PFSK-1 (cell line): ENCODE data around the gene STIM2.

Source experiments
- FOXP2 ChIP-seq: optimal IDR thresholded peaks from 2 replicates; pipeline ENCODE3; 2011; ENCODE audit warnings: borderline replicate concordance, control low read depth, inconsistent platforms; ENCODE audit not compliant: insufficient read depth; ENCODE audit errors: extremely low read length, extremely low read depth
- POLR2AphosphoS5 ChIP-seq: IDR thresholded peaks from 2 replicates; pipeline ENCODE4 v1.6.1; 2012; ENCODE audit warnings: low read depth, mild to moderate bottlenecking, control low read depth, low read length, moderate library complexity
- SIN3A ChIP-seq: IDR thresholded peaks from 2 replicates; pipeline ENCODE4 v1.6.1; 2012; ENCODE audit warnings: mild to moderate bottlenecking, low read length, moderate library complexity, borderline replicate concordance; ENCODE audit not compliant: insufficient read depth
- TAF1 ChIP-seq: IDR thresholded peaks from 2 replicates; pipeline ENCODE4 v1.6.1; 2012; ENCODE audit warnings: low read length, control low read depth, borderline replicate concordance; ENCODE audit not compliant: insufficient read depth
- TF ChIP-seq, protein P1 (sequence below), 2 experiments: IDR thresholded peaks; 2 replicates each; pipeline versions ENCODE4 v1.6.1 to v1.8.0; 2011 to 2012; ENCODE audit warnings: low read depth in 2 of 2, low read length in 2 of 2, control low read depth in 1 of 2, inconsistent platforms in 1 of 2, mild to moderate bottlenecking in 1 of 2, moderate library complexity in 1 of 2; ENCODE audit not compliant: insufficient read depth in 1 of 2

The STIM2 gene

DNA sequence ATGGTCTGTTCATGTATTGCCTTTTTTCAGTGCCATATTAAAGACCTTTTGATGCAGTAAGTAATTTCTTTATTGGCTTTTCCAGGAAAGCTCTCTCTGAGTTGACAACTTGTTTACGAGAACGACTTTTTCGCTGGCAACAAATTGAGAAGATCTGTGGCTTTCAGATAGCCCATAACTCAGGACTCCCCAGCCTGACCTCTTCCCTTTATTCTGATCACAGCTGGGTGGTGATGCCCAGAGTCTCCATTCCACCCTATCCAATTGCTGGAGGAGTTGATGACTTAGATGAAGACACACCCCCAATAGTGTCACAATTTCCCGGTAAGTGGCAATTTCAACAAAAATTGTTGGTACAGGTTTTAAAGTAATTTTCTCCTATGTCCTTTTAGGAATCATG is 148.0 kb downstream of the STIM2 start:
- TF ChIP-seq POLR2AphosphoS5 (no peak), TAF1 (no peak), SIN3A (no peak), FOXP2 (no peak)
- TF ChIP-seq, protein P1, sequence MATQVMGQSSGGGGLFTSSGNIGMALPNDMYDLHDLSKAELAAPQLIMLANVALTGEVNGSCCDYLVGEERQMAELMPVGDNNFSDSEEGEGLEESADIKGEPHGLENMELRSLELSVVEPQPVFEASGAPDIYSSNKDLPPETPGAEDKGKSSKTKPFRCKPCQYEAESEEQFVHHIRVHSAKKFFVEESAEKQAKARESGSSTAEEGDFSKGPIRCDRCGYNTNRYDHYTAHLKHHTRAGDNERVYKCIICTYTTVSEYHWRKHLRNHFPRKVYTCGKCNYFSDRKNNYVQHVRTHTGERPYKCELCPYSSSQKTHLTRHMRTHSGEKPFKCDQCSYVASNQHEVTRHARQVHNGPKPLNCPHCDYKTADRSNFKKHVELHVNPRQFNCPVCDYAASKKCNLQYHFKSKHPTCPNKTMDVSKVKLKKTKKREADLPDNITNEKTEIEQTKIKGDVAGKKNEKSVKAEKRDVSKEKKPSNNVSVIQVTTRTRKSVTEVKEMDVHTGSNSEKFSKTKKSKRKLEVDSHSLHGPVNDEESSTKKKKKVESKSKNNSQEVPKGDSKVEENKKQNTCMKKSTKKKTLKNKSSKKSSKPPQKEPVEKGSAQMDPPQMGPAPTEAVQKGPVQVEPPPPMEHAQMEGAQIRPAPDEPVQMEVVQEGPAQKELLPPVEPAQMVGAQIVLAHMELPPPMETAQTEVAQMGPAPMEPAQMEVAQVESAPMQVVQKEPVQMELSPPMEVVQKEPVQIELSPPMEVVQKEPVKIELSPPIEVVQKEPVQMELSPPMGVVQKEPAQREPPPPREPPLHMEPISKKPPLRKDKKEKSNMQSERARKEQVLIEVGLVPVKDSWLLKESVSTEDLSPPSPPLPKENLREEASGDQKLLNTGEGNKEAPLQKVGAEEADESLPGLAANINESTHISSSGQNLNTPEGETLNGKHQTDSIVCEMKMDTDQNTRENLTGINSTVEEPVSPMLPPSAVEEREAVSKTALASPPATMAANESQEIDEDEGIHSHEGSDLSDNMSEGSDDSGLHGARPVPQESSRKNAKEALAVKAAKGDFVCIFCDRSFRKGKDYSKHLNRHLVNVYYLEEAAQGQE (IDR thresholded peaks at IDR 0.05; ENCODE audit: insufficient read depth in 1 of 2, low read depth in 2 of 2, low read length in 2 of 2) = no peak

DNA sequence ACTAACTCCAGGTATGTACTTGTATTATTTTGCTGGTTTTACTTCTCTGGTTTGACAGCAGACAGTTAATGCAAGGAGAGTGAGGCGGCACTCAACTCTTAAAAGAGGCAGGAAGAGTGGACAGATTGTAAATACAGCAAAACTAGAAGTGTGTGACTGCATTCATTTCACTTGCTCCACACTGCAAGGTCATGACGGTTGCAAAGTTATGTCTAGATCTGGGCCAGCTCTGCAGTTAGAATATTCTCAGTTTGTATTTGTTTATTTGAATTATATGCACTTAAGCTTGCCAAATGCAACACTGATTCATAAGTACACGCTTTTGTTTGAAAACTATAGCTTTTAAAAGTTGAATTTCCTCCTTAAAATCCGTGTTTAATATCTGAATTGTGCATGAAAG is 148.9 kb downstream of the STIM2 start:
- TF ChIP-seq, protein P1 (IDR thresholded peaks at IDR 0.05; ENCODE audit: insufficient read depth in 1 of 2, low read depth in 2 of 2, low read length in 2 of 2) = no peak
- TF ChIP-seq TAF1 (no peak), SIN3A (no peak), FOXP2 (no peak), POLR2AphosphoS5 (no peak)

DNA sequence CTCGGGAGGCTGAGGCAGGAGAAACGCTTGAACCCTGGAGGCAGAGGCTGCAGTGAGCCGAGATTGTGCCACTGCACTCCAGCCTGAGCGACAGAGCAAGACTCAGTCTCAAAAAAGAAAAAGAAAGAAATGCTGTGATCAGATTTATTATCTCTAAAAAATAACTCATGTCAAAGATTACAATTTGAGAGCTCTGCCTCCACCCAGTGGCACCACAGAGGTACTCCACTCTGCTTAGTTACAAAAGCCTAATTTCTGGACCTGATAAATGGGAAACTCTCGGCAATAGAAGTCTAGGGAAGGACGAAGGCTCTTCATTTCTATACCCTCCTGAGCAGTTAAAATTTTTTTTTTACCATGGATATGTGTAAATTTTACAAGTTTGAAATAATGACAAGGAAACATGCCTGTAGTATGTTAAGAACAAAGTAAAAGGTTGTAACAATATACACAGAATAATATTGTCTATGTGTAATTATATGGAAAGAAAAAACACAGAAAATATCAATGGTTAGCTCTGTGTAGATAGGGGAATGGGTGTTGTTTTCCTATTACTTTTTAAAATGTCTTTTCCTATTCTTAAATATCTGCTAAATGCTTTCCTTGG is 149.8 kb downstream of the STIM2 start:
- TF ChIP-seq SIN3A = no peak
- no peak for TF ChIP-seq TAF1
- TF ChIP-seq FOXP2 = no peak
- TF ChIP-seq, protein P1 (IDR thresholded peaks at IDR 0.05; ENCODE audit: insufficient read depth in 1 of 2, low read depth in 2 of 2, low read length in 2 of 2) = no peak
- TF ChIP-seq POLR2AphosphoS5 = no peak

DNA sequence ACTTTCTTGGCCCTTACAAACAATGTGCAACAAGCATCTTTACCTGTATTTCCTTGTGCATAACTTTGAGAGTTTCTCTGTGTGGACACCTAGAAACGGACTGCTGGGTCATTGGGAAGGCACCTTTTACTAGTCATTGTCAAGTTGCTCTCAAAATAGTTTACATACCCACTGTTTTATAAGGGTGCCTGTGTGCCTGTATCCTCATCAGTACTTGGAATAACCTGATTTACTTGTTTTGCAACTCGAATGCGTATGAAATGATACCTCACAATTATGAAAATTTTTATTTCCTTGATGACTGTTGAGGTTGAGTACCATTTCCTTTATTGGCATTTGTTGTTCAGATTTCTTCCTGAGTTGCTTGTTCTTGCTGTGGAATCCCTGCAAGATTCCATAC is 150.8 kb downstream of the STIM2 start:
- TF ChIP-seq SIN3A = no peak
- TF ChIP-seq FOXP2 = no peak
- TF ChIP-seq, protein P1 (IDR thresholded peaks at IDR 0.05; ENCODE audit: insufficient read depth in 1 of 2, low read depth in 2 of 2, low read length in 2 of 2) = no peak
- TF ChIP-seq POLR2AphosphoS5 = no peak
- no peak for TF ChIP-seq TAF1

DNA sequence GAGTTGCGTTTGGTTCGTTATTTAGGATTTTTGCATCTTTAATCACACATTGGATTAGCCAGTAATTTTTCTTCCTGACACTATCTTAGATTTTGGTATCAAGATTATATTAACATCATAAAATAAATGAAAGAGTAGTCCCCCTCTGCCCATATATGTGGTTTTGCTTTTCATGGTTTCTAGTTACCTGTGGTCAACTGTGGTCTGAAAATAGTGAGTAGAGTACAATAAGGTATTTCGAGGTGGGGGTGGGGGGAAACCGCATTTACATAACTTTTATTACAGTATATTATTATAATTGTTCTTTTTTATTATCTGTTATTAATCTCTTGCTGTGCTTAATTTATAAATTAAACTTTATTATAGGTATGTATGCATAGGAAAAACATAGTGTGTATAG is 152.4 kb downstream of the STIM2 start:
- TF ChIP-seq POLR2AphosphoS5 = no peak
- no peak for TF ChIP-seq SIN3A
- TF ChIP-seq, protein P1 (IDR thresholded peaks at IDR 0.05; ENCODE audit: insufficient read depth in 1 of 2, low read depth in 2 of 2, low read length in 2 of 2) = no peak
- no peak for TF ChIP-seq FOXP2
- no peak for TF ChIP-seq TAF1
